T-helper 22 cell (primary cell): ENCODE results near the gene POGLUT3.

Experiments
- DNase-seq: peaks from one replicate; pipeline ENCODE4 v3.0.0-alpha.2; 2020; ENCODE audit warnings: low read depth

Gene POGLUT3, protein sequence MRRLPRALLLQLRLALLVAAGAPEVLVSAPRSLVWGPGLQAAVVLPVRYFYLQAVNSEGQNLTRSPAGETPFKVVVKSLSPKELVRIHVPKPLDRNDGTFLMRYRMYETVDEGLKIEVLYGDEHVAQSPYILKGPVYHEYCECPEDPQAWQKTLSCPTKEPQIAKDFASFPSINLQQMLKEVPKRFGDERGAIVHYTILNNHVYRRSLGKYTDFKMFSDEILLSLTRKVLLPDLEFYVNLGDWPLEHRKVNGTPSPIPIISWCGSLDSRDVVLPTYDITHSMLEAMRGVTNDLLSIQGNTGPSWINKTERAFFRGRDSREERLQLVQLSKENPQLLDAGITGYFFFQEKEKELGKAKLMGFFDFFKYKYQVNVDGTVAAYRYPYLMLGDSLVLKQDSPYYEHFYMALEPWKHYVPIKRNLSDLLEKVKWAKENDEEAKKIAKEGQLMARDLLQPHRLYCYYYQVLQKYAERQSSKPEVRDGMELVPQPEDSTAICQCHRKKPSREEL

DNA sequence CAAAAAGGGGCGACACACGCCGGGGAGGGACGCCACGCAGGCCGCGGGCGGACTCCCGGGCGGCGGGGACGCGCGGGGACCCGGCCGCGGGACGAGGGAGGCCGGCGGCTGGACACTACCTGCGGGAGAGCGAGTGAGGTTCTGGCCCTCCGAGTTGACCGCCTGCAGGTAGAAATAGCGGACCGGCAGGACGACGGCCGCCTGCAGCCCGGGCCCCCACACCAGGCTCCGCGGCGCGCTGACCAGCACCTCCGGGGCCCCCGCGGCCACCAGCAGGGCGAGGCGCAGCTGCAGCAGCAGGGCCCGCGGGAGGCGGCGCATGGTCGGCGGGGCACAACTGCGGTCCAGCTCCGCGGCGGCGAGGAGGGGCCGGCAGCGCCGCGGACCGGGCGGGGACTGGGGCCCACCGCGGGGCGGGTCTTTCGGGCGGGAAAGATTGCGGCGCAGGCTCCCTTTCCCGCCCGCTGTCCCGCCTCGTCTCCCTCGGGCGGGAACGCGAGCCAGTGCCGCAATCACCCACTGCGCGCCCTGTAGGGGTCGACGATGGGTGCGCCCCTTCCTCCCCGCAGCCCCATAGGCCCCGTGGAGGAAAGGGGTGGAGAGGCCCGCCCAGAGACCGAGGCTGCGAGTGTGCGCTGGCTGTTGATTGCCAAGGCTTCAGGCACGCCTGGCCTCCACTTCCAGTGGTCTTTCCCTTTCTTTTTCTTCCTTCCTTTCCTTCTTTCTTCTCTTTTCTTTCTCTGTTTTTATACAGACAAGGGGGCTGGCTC lies at the start of gene POGLUT3:
POGLUT3 (minus strand) TSS at position 339 of the 770 bp plus-strand sequence; CDS start at position 321, 18 bp downstream.
- DNase-seq, result peak; percentile 24

DNA sequence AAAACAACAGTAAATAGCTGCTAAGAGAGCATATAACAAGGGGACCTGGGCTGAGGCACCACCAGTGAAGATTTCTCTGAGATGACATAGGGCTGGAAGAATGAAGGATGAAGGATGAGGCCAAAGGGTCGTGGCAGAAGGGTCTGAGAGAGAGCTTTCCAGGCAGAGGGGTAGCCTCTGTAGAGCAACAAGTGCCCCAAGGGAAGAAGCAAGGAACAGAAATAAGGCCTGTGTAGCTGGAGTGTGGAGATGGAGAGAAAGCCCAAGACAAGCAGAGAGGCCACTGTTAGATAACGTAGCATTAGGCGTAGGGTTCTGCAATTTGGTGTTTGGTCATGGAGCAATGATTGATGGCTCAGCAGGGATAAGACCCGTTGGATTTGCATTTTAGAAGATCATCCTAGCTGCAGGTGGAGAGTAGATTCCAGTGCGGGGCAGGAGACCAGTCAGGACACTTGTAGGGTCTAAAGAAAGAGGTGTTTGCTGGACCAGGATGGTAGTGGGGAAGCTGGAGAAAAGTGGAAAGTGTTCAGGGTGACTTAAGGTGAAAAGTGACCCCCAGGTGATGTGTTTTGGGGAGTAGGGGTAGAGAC lies 47.8 kb upstream of the POGLUT3 start:
- DNase-seq, result no peak

DNA sequence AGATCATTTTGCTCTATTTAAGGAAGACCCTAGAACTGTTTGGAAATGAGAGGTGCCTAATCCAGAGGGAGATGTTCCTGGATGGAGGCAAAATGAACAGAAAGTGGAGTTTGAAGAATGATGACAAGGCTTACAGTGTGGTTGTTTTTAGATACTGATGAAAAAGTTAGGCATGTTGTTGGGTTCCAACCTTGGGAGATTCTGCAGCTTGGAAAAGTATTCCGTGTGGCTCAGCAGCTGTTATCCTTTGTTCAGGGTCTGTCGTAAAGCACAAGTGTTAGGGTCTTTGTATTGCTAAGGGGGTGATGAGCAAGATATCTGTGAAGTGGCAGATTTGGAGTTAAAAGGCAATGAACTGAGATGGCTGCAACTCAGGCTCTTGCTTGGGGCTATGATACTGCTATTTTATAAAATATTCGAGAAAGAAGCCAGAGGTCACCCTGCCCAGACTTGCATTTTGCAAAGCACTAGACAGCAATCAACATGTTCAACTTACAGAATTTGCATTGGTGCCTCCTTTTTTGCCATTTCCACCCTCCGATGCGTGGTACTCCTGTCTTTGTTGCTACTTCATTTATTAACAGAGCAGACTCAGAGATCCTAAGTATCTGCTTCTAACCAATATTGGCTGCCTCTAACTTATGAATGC lies 45.3 kb upstream of the POGLUT3 start:
- DNase-seq, result no peak

DNA sequence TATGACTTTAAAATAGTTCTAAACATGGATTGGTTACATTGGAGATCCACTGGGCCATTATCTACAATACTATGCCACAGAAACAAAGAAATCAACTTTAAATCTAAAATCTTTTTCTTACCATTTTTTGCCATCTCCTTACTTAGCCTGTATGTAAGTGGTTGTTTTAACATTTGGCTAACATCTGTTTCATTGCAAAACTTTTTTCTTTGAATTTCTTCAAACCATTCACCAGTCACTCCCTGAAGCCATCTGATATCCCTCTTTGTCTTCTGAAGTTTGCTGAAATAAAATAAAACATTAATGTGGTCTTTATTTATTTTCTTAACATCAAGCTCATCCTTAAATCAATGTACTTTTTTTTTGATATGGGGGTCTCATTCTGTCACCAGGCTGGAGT lies 43.3 kb upstream of the POGLUT3 start:
- DNase-seq, result no peak

DNA sequence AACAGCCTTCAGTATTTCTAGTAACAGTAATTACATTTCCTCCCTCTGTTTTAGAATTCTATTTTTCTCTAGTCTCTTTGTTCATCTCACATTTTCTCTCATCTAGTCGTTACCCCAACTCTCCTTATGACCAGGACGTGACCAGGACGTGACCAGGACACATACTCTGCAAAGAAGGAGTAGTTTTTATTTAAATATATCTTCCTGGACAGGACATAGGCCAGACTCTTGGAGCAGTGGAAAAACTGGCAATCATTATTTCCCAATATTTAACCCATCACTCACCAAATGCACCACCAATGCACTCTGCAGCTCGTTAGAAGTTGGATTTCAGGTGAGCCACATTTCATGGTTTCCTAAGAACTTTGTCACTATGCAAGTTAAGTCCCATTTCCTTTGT lies 40.3 kb upstream of the POGLUT3 start:
- DNase-seq, result no peak

DNA sequence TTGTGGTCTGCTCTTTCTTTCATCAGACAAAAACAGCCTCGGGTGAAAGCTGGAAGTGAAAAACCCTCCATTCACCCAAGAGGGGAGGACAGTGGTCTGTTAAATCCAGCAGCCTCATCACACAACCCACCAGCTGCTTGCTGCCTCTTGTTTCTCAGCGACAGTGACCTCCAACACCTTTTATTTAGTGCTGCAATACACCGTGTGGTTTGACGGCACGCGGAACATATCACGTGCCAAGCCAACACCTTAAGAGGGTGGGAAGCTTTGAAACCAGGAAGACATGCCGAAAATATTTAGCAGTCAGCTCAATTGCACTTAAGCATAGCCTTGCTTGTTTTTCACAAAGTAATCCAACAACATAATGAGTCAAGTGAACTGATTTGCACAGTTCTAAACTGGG lies 39.8 kb upstream of the POGLUT3 start:
- no peak for DNase-seq

DNA sequence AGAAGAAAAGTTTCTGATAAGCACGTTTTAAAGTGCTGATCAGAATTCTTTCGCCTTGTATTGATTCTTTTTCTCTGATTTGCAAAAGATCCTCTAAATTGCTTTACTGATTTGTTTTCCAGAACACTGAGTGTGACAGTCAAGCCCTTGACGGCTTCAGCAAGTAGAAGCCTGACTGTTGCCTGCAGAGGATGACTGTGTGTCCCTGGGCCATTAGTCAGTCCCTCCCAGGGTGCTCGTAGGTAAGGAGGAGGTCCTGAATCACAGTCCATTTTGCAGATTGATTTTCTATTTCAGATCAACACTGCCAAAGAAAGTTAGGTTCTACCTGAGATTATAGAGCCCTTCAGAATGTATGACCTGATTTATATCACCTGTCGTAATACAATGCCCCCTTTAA lies 38.6 kb upstream of the POGLUT3 start:
- DNase-seq, result no peak

DNA sequence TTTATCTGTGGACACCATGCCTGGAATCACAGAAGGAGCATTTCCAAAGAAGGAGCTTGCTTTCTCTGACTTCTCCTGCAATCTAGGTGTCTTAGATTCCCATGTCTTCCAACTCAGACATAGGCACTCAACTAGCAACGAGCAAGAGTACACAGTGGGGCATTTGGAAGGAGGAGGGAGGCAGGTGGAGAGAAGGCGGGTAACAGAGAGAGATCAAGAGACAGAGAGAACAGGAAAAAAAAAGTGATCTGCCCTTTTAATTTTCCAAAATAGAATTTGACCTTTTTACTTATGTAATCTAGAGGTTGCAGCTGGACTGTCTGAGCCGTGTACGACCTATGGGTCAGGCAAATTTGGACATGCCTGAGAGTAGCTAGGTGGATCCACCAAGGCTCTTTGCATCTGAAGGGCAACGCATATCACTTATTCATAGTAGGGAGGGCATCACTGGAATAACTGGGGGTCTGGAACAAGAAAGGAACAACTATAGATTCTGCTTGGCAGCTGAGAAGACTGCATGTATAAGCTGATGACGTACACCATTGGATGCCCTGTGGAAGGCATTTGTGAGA lies 37.3 kb upstream of the POGLUT3 start:
- no peak for DNase-seq

DNA sequence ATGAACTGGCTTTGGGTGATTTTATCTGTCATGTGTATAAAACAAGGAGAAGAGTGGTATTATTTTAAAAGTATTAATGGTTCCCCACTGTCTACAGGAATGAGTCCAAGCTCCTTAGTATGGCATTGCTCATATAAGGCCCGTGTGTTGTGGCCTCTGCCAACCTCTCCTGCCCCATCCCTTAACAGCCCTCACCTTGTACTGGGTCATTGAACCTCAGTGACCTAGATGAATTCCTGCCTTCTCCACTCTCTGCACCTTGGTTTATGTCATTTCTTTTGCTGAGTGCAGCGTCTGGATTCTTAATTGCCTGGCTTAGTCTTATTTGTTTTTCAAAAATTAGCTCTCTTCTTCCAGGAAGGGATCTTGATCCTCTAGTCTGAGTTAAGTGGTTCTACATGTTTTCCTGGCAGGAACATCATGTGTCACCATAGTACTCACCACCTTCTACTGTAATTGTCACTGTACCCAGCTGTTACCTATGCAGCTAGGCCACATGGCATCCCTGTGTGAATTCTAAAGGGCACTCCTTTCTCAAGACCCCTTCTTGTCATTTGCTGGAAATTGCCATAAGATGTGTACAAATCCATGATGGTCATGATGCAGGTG lies 36.2 kb upstream of the POGLUT3 start:
- no peak for DNase-seq

DNA sequence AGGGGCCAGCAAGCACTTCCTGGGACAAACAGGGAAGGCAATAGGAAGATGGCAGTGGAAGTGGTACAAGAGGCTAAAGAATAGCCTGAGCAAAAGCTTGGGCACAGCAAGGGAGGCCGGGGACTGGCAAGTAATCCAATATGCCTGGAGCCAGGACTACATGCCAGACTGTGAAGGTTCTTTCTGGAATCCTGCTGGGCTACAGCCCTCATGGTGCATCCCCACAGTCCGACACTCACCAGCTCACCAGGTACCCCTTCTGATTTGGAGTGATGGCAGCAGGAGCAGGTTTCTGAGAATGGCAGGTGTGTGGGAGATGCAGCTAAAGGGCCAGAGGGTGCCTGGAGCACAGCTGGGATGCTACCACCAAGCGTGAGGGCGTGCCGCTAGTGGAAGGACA lies 32.2 kb upstream of the POGLUT3 start:
- DNase-seq, result no peak

DNA sequence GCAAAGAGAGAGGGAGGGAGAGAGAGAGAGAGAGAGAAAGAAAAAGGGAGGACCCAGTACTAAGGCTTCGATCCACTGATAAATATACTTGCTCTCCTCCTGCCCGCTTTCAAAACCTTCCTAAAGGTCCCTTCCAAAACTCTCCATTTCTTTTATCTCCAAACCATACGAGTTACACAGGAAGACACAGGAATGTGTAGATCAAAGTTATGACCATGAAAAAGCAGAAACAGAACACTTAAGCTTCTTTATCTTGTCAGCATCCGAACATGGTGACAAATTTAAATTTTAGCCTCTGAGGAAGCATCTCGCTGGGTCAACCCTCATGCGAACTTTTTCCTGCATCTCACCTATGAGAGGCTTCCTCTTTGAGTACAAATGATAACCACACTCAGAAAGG lies 29.2 kb upstream of the POGLUT3 start:
- DNase-seq, result no peak

DNA sequence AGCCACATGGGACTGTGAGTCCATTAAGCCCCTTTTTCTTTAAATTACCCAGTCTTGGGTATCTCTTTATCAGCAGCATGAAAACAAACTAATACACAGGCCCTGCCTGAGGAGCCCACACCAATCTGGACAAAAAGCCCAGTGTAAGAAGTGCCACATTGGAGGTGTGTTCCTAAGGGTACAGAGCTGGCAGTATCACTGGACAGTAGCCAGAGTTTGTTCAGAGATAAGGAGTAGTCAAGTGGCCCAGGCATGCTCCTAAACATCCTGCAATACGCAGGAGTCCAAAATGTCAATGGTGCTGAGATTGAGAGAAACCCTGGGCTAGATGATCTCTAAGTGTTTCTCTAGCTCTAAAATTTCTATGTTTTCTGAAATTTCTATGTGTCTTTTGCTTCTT lies 27.0 kb upstream of the POGLUT3 start:
- DNase-seq, result no peak

DNA sequence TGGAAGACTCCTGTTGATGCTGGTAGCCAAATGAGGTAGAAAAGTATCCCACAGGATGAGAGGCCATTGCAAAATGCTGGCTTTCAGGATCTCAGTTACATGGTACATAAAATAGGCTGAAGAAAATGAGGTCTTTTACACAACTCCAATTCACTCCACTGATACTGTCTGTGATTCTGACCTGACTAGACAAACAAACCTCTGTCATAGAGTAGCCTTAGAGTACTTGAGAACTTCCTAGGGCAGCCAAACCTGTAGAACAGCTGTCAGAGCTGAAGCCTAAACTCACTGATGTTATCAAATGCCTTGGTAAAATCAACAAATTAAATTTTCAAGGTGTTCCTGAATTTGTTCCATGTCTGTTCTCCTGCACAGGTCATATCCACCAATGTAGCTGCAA lies 26.2 kb upstream of the POGLUT3 start:
- DNase-seq, result no peak

DNA sequence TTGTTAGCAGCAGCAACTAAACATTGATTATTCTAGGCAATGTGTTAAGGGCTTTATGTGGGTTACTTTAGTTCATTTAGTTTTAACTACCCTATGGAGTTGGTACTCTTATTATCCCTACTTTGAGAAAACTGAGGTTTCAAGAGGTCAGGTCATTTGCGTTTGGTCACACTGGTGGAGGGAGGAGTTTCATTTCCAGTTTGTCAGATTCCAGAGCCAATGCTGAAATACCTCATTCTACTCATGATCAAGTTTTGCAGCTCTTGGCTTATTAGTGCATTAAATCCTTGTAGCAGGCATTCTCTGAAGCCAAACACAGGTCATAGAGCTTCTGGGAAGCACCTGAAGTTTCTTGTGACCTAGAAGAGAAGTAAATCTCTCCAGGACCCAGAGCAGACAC lies 24.1 kb upstream of the POGLUT3 start:
- no peak for DNase-seq

DNA sequence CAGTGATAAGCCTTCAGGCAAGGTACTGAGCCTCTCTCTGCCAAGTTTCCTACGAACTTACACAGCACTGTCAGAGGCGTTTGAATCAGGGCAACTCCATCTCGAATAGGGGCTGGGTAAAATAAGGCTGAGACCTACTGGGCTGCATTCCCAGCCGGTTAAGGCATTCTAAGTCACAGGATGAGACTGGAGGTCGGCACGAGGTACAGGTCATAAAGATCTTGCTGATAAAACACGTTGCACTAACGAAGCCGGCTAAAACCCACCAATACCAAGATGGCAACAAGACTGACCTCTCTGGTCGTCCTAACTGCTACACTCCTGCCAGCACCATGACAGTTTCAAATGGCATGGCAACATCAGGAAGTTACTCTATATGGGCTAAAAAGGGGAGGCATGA lies 20.4 kb upstream of the POGLUT3 start:
- no peak for DNase-seq

DNA sequence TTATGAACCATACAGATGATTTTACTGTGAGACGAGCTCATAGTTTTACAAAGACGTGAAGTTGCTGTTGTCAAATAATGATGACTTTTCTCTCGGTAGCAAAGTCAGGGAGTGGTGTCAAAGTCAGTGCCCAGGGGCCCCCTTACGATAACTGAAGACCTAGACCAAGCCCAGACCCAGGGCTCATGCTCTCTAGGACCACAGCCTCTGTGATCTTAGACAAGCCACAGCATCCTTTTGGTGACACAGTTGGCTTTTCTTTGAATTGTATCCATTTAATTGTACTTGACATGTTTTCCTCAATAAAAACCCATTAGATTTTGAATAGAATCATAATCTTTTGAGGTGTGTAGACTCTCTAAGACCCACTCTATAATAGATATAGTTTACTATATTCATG lies 17.9 kb upstream of the POGLUT3 start:
- no peak for DNase-seq

DNA sequence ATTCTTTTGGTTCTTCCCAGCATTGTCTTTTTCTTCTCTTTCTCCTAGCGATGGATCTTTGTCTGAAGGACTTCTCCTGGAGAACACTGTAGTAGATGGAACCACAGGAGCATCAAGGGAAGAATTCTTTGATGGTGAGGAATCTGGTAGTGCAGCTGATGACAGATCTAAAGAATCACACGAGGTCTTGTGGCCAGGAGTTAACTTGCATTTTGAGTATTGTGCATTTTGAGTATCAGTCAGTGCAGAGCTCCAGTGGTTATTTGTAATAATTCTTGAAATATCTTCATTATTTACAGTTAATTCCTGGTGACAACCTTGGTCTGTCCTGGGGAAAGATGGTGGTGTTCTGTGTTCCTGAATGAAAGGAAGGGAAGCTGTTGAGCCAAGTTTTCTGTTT lies 14.5 kb upstream of the POGLUT3 start:
- no peak for DNase-seq

DNA sequence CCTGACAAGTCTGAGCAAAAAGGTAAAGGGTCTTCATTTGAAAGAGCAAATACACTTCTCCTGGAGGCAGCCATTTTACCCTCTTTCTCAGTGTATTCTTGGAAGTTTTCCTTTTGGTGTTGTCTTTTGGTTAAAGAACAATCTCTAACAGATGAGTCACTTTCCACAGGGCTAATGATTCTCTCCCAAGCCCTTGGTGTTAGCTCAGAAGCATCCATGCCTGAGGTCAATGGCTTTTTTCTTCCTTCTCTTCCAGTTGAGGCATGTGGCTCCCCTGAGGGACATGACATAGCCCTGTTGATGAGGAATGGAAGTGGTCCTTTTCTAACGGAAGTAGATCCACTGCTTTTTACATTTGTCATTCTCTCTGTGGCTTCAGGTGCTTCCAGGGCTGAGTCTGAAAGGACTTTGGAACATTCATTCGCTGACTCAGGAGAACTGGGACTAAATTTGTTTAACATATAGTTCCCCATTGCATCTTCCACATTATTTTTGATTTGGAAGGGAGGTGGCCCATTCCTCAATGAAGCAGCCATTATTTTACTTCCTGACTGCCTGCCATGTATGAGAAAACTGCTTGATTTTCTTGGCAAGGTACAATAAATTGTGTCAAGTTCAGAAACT lies 13.8 kb upstream of the POGLUT3 start:
- DNase-seq, result no peak

DNA sequence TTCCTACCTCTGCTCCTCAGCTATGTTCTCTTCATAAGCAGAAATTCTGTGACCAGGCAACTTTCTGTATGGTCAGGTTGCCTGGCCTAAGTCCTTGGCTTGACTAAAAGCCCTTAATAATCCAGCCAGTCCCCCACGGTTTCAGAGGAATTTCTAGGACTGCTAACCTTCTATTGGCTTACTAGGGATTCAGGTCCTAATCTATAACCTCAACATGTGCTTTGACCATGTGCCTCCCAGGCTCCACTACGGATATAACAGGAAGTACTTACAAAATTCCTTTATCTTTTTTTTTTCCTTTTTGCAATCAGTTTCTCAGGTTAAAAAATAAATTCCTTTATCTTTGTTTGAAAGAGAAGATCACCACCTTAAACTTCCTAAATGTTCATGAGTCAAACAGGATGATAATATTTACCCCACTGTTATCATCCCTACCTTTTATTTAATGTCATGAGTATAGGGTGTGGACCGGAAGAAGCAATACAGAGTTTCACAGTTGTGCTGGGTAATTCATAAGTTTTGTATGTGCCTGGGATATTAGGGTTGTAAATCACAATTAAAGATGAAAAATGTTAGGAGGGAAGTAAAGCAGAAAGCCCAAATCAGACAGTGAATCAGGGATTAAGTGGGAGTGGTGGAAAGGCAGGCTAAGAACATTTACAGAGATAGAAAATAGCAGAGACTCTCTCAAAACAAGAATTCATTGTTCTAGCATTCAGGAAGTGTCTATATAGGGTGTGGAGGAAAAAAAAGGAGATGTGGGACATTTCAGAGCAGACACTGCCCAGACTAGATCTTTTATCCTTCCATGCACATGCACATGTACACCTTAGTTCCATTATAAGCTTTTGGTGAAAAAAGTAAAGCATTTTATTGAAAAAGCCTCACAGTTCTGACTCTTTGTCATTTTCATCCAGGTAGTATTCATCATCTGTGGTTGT lies 10.7 kb upstream of the POGLUT3 start:
- no peak for DNase-seq

DNA sequence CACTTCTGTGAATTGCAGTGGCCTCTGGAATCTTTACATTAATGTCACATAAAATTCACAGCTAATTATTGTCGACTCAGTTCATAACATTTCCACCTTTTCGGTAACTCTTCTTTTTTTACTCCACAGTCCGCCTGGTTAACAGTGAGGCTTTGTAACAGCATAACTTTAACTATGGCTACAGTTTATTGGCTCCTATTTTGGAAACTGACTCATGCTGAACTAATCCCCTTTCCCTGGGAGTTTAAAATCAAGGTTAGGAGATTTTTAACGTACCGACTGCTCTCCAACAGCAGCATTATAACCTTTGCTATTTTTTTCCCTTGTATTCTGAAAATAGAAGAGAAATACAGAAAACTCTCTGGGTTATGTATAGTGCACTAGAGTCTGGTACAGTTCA lies 3.2 kb upstream of the POGLUT3 start:
- no peak for DNase-seq
